DND-41 (cell line): ENCODE measurements around the gene ZNF621.

ENCODE experiments used
- ATAC-seq: fragments of 200-7000 bp; cut with Tn5 transposase; 3 replicates; pipeline ENCODE4 v1.9.1; 2021; ENCODE audit warnings: low read depth; ENCODE audit not compliant: insufficient read depth
- DNase-seq: peaks from one replicate; pipeline ENCODE4 v3.0.0-alpha.2; 2020
- H2AFZ ChIP-seq: 2 replicates; pipeline ENCODE4 v1.6.0; 2012; ENCODE audit warnings: low read depth, low read length
- H3K27ac ChIP-seq: 2 replicates; pipeline ENCODE4 v1.5.1; 2012; ENCODE audit warnings: low read length, inconsistent platforms
- H3K27me3 ChIP-seq: fragments of 200-600 bp; sonication (generic); 2 replicates; pipeline ENCODE4 v1.6.0; 2012; ENCODE audit warnings: low read length, mild to moderate bottlenecking, inconsistent platforms; ENCODE audit not compliant: insufficient read depth, poor library complexity
- H3K36me3 ChIP-seq: 2 replicates; pipeline ENCODE4 v1.5.1; 2012; ENCODE audit warnings: low read length, inconsistent platforms; ENCODE audit not compliant: insufficient read depth
- H3K4me1 ChIP-seq: 2 replicates; pipeline ENCODE4 v1.5.1; 2012; ENCODE audit warnings: mild to moderate bottlenecking, low read length; ENCODE audit not compliant: insufficient read depth
- H3K4me2 ChIP-seq: 2 replicates; pipeline ENCODE4 v1.6.0; 2012; ENCODE audit warnings: mild to moderate bottlenecking, moderate library complexity, low read length, inconsistent platforms; ENCODE audit not compliant: insufficient read depth
- H3K4me3 ChIP-seq, 2 experiments: fragments of 200-600 bp in 1 of 2; shearing (Covaris generic) in 1 of 2; 2 replicates each; pipeline ENCODE4 v1.5.1; 2012 to 2016; ENCODE audit warnings: inconsistent platforms in 2 of 2, low read length in 2 of 2, mild to moderate bottlenecking in 2 of 2, low read depth in 1 of 2, moderate library complexity in 1 of 2
- H3K79me2 ChIP-seq: 2 replicates; pipeline ENCODE4 v1.6.0; 2012; ENCODE audit warnings: low read length, inconsistent platforms; ENCODE audit not compliant: insufficient read depth
- H3K9ac ChIP-seq: 2 replicates; pipeline ENCODE4 v1.6.0; 2012; ENCODE audit warnings: low read depth, mild to moderate bottlenecking, inconsistent platforms, low read length, moderate library complexity
- H3K9me3 ChIP-seq: 2 replicates; pipeline ENCODE4 v1.5.1; 2012; ENCODE audit warnings: low read length, moderate library complexity, mild to moderate bottlenecking, inconsistent platforms; ENCODE audit not compliant: insufficient read depth, severe bottlenecking
- H4K20me1 ChIP-seq: 2 replicates; pipeline ENCODE4 v1.6.0; 2012; ENCODE audit warnings: low read length; ENCODE audit not compliant: insufficient read depth
- CTCF ChIP-seq: IDR thresholded peaks from 2 replicates; pipeline ENCODE4 v1.5.1; 2012; ENCODE audit warnings: borderline replicate concordance, low read length, moderate library complexity, mild to moderate bottlenecking; ENCODE audit not compliant: poor library complexity, severe bottlenecking; ENCODE audit errors: extremely low read depth
- EZH2 ChIP-seq: IDR thresholded peaks from 3 replicates; pipeline ENCODE4 v1.6.1; 2012; ENCODE audit warnings: borderline replicate concordance, low read depth, mild to moderate bottlenecking, moderate library complexity, low read length, inconsistent platforms; ENCODE audit not compliant: severe bottlenecking

ZNF621 gene

GRCh38 chr3:40524568-40525285, at the start of gene ZNF621:
ZNF621 (plus strand) TSS chr3:40524960; CDS start chr3:40525841, 881 bp downstream.
- ATAC-seq: peak; percentile 98
- DNase-seq: peak; percentile 80
- H3K9ac ChIP-seq: peak within 1 kb of the TSS; percentile 83
- TF ChIP-seq CTCF (no peak), EZH2 (no peak)
- peak within 1 kb of the TSS; percentile 56 to 80 for H3K4me3 ChIP-seq
- peak within 1 kb of the TSS; percentile 73 for H3K27ac ChIP-seq
- H4K20me1 ChIP-seq: no peaks in the 10 kb centered on the region
- H3K4me2 ChIP-seq: peak within 1 kb of the TSS; percentile 93
- H3K4me1 ChIP-seq: peaks cover 27% of the 10 kb centered on the region
- peaks cover 15% of the 10 kb centered on the region; the same call in 1 of the 2 replicates for H3K36me3 ChIP-seq
- H3K9me3 ChIP-seq: no peaks in the 10 kb centered on the region
- H2AFZ ChIP-seq: peak within 1 kb of the TSS; percentile 91
- H3K79me2 ChIP-seq: peaks cover 7% of the 10 kb centered on the region
- H3K27me3 ChIP-seq: no peaks in the 10 kb centered on the region

- peak within 1 kb of the TSS; percentile 63 for H3K9ac ChIP-seq
Measured at GRCh38 chr3:40476478-40477470, 48.0 kb upstream of the ZNF621 start, which contains the start of gene ZNF619. ZNF619 (plus strand) TSS chr3:40477122; CDS start chr3:40477980, 858 bp downstream.

GRCh38 chr3:40477666-40478065, 47.1 kb upstream of the ZNF621 start:
- H3K27ac ChIP-seq: 0 out of 2 replicates have a peak overlapping the region, but pooled peaks have one; percentile 5
- H4K20me1 ChIP-seq: no peaks in the 10 kb centered on the region
- no peaks in the 10 kb centered on the region for H3K36me3 ChIP-seq
- no peaks in the 10 kb centered on the region for H3K9me3 ChIP-seq
- DNase-seq: no peak
- TF ChIP-seq CTCF: no peak
- no peak for TF ChIP-seq EZH2
- H3K79me2 ChIP-seq: no peaks in the 10 kb centered on the region
- H3K27me3 ChIP-seq: no peaks in the 10 kb centered on the region
- peaks cover 18% of the 10 kb centered on the region for H3K4me1 ChIP-seq
- peak overlapping the region; percentile 28 to 66; a peak in 3 of 4 replicates for H3K4me3 ChIP-seq
- no peak for ATAC-seq
- H3K4me2 ChIP-seq: peak overlapping the region; percentile 66
- H2AFZ ChIP-seq: peak overlapping the region; percentile 83
- peak overlapping the region; percentile 63 for H3K9ac ChIP-seq

More at GRCh38 chr3:40476478-40477470, 48.0 kb upstream of the ZNF621 start, which contains the start of gene ZNF619:
- DNase-seq (peak; percentile 43), ATAC-seq (peak; percentile 81)
- Histone ChIP-seq H3K4me1 (peaks cover 17% of the 10 kb centered on the region), H4K20me1 (no peaks in the 10 kb centered on the region), H3K4me2 (peak within 1 kb of the TSS; percentile 66), H3K27ac (peak within 1 kb of the TSS; percentile 66), H3K27me3 (no peaks in the 10 kb centered on the region), H3K79me2 (no peaks in the 10 kb centered on the region), H2AFZ (peak within 1 kb of the TSS; percentile 83), H3K4me3 (peak within 1 kb of the TSS; percentile 28 to 66; a peak in 3 of 4 replicates), H3K36me3 (no peaks in the 10 kb centered on the region), H3K9me3 (no peaks in the 10 kb centered on the region)
- no peak for TF ChIP-seq EZH2
